GM18508 (cell line): Measurements from ENCODE around the gene TFDP1.

Source experiments
- ATAC-seq: cut with Tn5 transposase; IDR thresholded peaks from one replicate; pipeline ENCODE4 v1.9.1; 2021; ENCODE audit warnings: moderate number of reproducible peaks; ENCODE audit not compliant: insufficient read depth, unreplicated experiment

The TFDP1 gene

DNA sequence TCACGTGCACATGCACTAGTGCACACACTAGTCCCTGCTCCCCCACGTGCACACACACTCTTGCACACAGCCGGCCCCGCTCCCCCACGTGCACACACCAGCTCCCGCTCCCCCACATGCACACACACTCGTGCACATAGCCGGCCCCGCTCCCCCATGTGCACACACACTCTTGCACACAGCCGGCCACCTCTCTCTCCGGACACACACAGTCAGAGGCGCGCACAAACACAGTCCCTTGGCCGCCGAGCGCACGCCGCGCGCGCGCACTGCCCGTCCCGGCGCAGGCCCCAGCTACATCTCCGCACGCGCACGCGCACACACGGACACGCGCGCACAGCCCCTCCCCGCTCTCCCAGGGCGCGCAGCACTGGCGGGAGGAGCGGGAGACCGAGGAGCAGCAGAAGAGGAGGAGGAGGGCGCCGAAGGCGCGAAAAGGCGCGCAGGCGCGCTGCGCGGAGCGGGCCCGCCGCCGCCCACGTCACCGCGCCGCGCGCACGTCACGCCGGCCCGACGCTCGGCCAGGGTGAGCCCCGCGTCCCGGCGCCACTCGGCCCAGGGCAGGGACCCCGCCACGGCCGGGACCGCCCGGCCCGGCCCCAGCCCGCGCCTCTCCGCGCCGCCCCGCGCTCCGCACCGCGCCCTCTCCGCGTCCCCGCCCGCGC, at the start of gene TFDP1:
Gene TFDP1, plus strand, starts transcription at position 549 of the 665 bp plus-strand sequence. CDS start 1,085 bp downstream, outside the sequence.
- ATAC-seq = peak; percentile 47

DNA sequence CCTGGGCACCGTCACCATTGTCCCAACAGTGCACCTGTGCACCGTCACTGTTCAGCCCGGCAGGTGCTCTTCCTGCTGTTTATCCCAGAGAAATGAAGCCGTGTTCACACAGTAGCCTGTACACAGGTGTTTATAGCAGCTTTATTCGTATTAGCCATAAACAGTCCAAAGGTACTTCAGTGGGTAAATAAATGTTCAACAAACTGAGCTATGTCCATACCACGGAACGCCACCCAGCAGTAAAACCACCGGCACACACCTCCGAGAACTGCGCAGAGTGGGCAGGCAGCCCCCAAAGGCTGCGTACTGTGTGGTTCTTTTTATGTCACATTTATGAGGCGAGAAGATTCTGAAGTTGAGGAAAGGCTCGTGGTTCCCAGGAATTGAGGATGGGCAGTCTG, 49.2 kb upstream of the TFDP1 start:
- ATAC-seq = no peak

DNA sequence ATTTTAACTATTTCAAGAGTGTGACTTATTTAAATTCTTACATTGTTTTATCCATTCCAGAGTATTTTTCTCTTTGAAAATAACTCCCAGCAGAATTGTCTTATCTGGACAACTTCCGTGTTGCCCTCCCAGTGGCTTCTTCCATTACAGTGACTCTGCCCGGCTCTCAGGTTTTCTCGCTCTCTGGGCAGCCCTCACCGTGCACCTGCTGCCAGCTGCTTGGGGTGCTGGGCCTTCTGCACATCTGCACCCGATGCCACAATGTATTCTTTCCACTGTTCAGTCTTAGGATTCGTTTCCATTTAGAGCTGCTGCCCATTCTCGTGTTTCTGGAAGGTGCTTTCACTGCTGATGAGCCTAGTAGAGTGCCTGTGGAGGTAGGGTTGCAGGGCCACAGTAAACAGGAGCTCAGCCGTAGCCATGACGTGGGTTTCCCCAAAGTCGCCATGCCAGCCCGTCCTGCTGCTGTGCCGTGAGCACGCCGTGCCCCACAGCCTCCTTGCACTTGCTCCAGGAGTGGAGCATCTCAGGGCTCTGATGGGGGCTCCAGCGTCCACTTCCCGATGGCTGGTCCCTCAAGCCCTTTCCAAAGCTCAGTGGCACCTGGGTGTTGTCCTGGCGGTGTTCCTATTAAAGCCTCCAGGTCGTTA, 48.0 kb upstream of the TFDP1 start:
- ATAC-seq = no peak

GRCh38 chr13:113537205-113537604, 47.3 kb upstream of the TFDP1 start:
- ATAC-seq = no peak

- no peak for ATAC-seq
Observed at GRCh38 chr13:113537909-113538688, 46.5 kb upstream of the TFDP1 start.

GRCh38 chr13:113538689-113539058, 45.9 kb upstream of the TFDP1 start:
- ATAC-seq = no peak

- no peak for ATAC-seq
Observed at GRCh38 chr13:113539176-113539575, 45.4 kb upstream of the TFDP1 start.

DNA sequence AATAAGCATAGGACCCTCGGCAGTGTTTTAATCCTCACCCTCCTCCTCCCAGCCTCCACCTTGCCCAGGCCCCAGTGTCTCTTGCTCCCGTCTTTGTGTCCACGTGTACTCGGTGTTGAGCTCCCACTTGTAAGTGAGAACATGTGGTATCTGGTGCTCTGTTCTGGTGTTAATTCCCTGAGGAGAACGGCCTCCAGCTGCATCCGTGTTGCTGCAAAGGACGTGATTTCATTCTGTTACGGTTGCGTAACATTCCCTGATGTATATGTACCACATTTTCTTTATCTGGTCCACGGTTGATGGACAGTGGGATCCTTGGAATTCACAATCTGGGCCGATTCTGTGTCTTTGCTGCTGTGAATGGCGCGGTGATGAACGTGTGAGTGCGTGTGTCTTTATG, 44.7 kb upstream of the TFDP1 start:
- ATAC-seq = no peak

DNA sequence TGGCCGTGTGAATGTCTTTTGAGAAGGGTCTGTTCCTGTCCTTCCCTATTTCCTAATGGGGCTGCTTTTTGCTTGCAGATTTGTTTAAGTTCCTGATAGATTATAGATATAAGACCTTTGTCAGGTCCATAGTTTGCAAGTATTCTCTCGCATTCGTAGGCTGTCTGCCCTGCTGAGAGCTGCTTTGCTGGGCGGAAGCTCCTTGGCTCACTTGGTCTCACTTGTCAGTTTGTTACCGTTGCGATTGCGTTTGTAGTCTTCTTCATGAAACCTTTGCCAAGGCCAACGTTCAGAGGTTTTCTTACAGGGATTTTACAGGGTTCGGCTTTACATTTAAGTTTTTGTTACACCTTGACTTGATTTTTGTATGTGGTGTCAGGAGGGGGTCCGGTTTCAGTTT, 44.0 kb upstream of the TFDP1 start:
- ATAC-seq = no peak

GRCh38 chr13:113542751-113543424, 41.7 kb upstream of the TFDP1 start:
- no peak for ATAC-seq

GRCh38 chr13:113544071-113544891, 40.3 kb upstream of the TFDP1 start:
- no peak for ATAC-seq

GRCh38 chr13:113544896-113545295, 39.7 kb upstream of the TFDP1 start:
- no peak for ATAC-seq

GRCh38 chr13:113545455-113545930, 39.1 kb upstream of the TFDP1 start:
- ATAC-seq = no peak

DNA sequence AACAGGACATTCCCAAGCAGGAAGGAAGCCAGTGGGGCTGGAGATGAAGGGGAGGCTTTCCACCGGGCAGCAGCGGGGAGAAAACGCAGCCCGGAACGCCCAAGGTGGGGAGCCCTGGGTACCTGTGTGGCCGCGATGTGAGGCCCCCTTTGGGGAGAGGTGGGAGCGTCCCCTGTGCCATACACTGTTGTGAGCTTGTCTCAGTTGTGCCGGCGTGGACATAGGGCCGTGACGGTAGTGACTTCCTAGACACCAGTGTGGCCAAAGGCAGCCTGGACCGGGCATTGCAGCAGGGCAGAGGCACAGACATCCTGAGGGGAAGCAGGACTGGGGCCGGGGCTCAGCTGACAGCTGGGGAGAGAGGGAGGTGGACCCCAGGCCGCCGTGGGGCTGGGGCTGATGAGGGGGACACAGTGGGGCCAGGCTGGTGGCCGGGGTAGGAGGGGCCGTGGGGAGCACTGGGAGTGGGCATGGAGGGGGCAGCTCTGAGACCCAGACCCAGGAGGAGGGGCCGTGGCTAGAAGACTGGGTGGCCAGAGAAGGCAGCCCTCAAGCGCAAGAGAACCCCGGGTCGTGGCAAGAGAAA, 38.5 kb upstream of the TFDP1 start:
- no peak for ATAC-seq

- ATAC-seq = no peak
Observed at GRCh38 chr13:113546571-113547237, 37.8 kb upstream of the TFDP1 start.

- ATAC-seq = no peak
Observed at GRCh38 chr13:113547238-113547971, 37.1 kb upstream of the TFDP1 start.

- ATAC-seq = no peak
Observed at GRCh38 chr13:113548171-113548641, 36.3 kb upstream of the TFDP1 start.
